ENCODE results near the gene ZNF329. TPM values are rescaled to one million over a fixed set of nuclear protein-coding genes. Genes with fewer than 3 reads are reported as not detected.
A peak's percentile ranks its signal among the peaks of the same experiment; 100 is the strongest.

The ZNF329 gene
- total and polyA plus RNA-seq, 9 of the 15 experiments (the other 6 are each of a cell fraction or from before 2014, with no cell fraction given): 0.21 to 3.6 (median 2.2) TPM

DNA sequence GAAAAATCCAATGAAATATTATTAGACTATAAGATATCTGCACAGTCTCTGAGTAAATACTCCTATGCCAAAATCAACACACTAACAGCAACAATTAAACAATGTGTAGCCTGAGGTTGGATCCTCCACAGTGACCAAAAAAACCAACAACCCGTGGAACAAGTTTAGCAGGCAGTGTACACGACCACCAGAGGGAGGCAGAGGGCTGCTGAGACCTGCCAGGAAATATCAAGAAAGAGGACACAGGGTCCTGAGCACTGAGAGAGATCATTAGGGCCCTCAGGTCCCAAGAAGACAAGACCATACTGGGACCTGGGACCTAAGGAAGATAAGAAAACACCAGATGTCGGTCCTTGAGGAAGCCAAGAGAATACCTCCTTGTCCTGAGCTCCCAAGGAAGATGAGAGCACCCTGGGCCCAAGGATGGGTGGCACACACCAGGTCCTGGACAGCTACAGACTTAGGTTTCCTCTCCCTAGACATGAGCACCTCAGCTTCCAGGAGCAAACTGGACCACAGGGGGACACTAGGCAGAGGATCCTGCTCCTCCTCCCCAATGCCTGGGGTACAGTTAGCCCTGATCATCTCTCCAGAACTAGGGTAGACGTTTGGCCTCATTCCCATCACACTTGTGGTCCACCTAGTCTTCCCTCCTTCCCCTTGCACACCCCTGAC, 31.4 kb upstream of the ZNF329 start (continued):
- 0 out of 4 replicates have a peak, but pooled peaks of 1 of the 2 experiments have one; percentile 45 for TF ChIP-seq SIN3A (IDR thresholded peaks at IDR 0.05; ENCODE audit: borderline replicate concordance in 2 of 2, control insufficient read depth in 1 of 2, low read depth in 2 of 2, low read length in 2 of 2)
- 0 out of 2 replicates have a peak, but pooled peaks have one; percentile 16 for TF ChIP-seq CTBP1 (IDR thresholded peaks at IDR 0.05; ENCODE audit: borderline replicate concordance)
- no peak for TF ChIP-seq DNMT1 (IDR thresholded peaks at IDR 0.05)
- TF ChIP-seq STAG1 (CRISPR knock-in tag; IDR thresholded peaks at IDR 0.05; ENCODE audit: borderline replicate concordance): peak; percentile 14; the same call in 1 of the 2 replicates
- no peak for TF ChIP-seq RFX7 (CRISPR knock-in tag; IDR thresholded peaks at IDR 0.05)
- TF ChIP-seq, protein P1, sequence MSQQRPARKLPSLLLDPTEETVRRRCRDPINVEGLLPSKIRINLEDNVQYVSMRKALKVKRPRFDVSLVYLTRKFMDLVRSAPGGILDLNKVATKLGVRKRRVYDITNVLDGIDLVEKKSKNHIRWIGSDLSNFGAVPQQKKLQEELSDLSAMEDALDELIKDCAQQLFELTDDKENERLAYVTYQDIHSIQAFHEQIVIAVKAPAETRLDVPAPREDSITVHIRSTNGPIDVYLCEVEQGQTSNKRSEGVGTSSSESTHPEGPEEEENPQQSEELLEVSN (IDR thresholded peaks at IDR 0.05; ENCODE audit: borderline replicate concordance in 1 of 2, extremely low read depth in 1 of 2, insufficient read depth in 1 of 2, insufficient read length in 1 of 2, low read depth in 1 of 2, low read length in 1 of 2, poor library complexity in 1 of 2, severe bottlenecking in 1 of 2): no peak
- TF ChIP-seq ZNF77 (CRISPR knock-in tag; IDR thresholded peaks at IDR 0.05): no peak
- TF ChIP-seq MIER1 (IDR thresholded peaks at IDR 0.05; ENCODE audit: low read depth): peak; percentile 19; the same call in 1 of the 2 replicates
- TF ChIP-seq SMC3 (conservative IDR thresholded peaks at IDR 0.05; ENCODE audit: insufficient read depth, low read depth, low read length): peak; percentile 48; the same call in 1 of the 2 replicates
- no peak for TF ChIP-seq NFE2L1 (tag; IDR thresholded peaks at IDR 0.05; ENCODE audit: borderline replicate concordance, low read depth)
- TF ChIP-seq, protein P2, sequence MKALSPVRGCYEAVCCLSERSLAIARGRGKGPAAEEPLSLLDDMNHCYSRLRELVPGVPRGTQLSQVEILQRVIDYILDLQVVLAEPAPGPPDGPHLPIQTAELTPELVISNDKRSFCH (CRISPR knock-in tag; IDR thresholded peaks at IDR 0.05): no peak
- TF ChIP-seq, protein P2 (tag; IDR thresholded peaks at IDR 0.05): 0 out of 2 replicates have a peak, but pooled peaks have one; percentile 47
- TF ChIP-seq, protein P3, sequence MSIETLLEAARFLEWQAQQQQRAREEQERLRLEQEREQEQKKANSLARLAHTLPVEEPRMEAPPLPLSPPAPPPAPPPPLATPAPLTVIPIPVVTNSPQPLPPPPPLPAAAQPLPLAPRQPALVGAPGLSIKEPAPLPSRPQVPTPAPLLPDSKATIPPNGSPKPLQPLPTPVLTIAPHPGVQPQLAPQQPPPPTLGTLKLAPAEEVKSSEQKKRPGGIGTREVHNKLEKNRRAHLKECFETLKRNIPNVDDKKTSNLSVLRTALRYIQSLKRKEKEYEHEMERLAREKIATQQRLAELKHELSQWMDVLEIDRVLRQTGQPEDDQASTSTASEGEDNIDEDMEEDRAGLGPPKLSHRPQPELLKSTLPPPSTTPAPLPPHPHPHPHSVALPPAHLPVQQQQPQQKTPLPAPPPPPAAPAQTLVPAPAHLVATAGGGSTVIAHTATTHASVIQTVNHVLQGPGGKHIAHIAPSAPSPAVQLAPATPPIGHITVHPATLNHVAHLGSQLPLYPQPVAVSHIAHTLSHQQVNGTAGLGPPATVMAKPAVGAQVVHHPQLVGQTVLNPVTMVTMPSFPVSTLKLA (conservative IDR thresholded peaks at IDR 0.05): no peak
- no peak for TF ChIP-seq FOSL1 (tag; conservative IDR thresholded peaks at IDR 0.05)
- 0 out of 4 replicates have a peak, but pooled peaks of 1 of the 2 experiments have one; percentile 25 for TF ChIP-seq MAZ (CRISPR knock-in tag; conservative IDR thresholded peaks at IDR 0.05 in 1 of 2, IDR thresholded peaks at IDR 0.05 in 1 of 2)
- peak; percentile 75; the same call in 1 of the 2 replicates for TF ChIP-seq HDGF (IDR thresholded peaks at IDR 0.05)
- TF ChIP-seq, protein P4, sequence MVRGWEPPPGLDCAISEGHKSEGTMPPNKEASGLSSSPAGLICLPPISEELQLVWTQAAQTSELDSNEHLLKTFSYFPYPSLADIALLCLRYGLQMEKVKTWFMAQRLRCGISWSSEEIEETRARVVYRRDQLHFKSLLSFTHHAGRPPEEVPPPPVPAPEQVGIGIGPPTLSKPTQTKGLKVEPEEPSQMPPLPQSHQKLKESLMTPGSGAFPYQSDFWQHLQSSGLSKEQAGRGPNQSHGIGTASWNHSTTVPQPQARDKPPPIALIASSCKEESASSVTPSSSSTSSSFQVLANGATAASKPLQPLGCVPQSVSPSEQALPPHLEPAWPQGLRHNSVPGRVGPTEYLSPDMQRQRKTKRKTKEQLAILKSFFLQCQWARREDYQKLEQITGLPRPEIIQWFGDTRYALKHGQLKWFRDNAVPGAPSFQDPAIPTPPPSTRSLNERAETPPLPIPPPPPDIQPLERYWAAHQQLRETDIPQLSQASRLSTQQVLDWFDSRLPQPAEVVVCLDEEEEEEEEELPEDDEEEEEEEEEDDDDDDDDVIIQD (CRISPR knock-in tag; IDR thresholded peaks at IDR 0.05): no peak

All from K562 (cell line).